GM12878 (cell line): Measurements from ENCODE around the gene NHERF2. TPM values are rescaled to one million over a fixed set of nuclear protein-coding genes. Genes with fewer than 3 reads are reported as not detected.

Experiments
- BCL11A ChIP-seq: IDR thresholded peaks from 2 replicates; pipeline ENCODE4 v1.6.1; 2011; ENCODE audit warnings: low read depth, low read length
- CHD2 ChIP-seq: IDR thresholded peaks from 2 replicates; pipeline ENCODE4 v1.6.1; 2011; ENCODE audit warnings: low read depth, low read length, improper control_type of control experiment, borderline replicate concordance
- CREM ChIP-seq: IDR thresholded peaks from 2 replicates; pipeline ENCODE4 v1.6.1; 2014; ENCODE audit warnings: antibody characterized with exemption, low read depth
- GABPA ChIP-seq: IDR thresholded peaks from 2 replicates; pipeline ENCODE4 v1.6.1; 2014; ENCODE audit warnings: antibody characterized with exemption, low read depth, mild to moderate bottlenecking, inconsistent platforms
- HDAC2 ChIP-seq: fragments of 200-600 bp; sonication (generic); IDR thresholded peaks from 2 replicates; pipeline ENCODE4 v1.6.1; 2017
- LARP7 ChIP-seq: fragments of 450-650 bp; IDR thresholded peaks from 2 replicates; pipeline ENCODE4 v1.6.1; 2017; ENCODE audit warnings: mild to moderate bottlenecking
- MEF2A ChIP-seq: IDR thresholded peaks from 2 replicates; pipeline ENCODE4 v1.6.1; 2011; ENCODE audit warnings: low read depth, mild to moderate bottlenecking, low read length, moderate library complexity; ENCODE audit not compliant: insufficient read depth
- NFXL1 ChIP-seq: fragments of 450-650 bp; IDR thresholded peaks from 2 replicates; pipeline ENCODE4 v1.6.1; 2017; ENCODE audit warnings: antibody characterized with exemption, mild to moderate bottlenecking, borderline replicate concordance
- NFYA ChIP-seq: IDR thresholded peaks from 2 replicates; pipeline ENCODE4 v1.6.1; 2011; ENCODE audit warnings: low read depth, mild to moderate bottlenecking, low read length, improper control_type of control experiment, borderline replicate concordance
- NFYB ChIP-seq: IDR thresholded peaks from 2 replicates; pipeline ENCODE4 v1.6.1; 2011; ENCODE audit warnings: low read depth, mild to moderate bottlenecking, low read length, improper control_type of control experiment, moderate library complexity; ENCODE audit not compliant: insufficient read depth
- NR2C2 ChIP-seq: IDR thresholded peaks from 2 replicates; pipeline ENCODE4 v1.6.1; 2011; ENCODE audit warnings: borderline replicate concordance, low read depth; ENCODE audit not compliant: control insufficient read depth, insufficient read length
- NR2F1 ChIP-seq: fragments of 450-650 bp; conservative IDR thresholded peaks from 2 replicates; pipeline ENCODE4 v1.6.1; 2017; ENCODE audit warnings: mild to moderate bottlenecking
- SIN3A ChIP-seq: IDR thresholded peaks from 2 replicates; pipeline ENCODE4 v1.6.1; 2012; ENCODE audit warnings: low read depth, low read length, improper control_type of control experiment
- SUZ12 ChIP-seq: fragments of 200-600 bp; sonication (generic); IDR thresholded peaks from one replicate; pipeline ENCODE4 v1.6.1; 2018; ENCODE audit warnings: antibody characterized with exemption, mild to moderate bottlenecking; ENCODE audit not compliant: unreplicated experiment
- WRNIP1 ChIP-seq: IDR thresholded peaks from 2 replicates; pipeline ENCODE4 v1.6.1; 2011; ENCODE audit warnings: low read depth, low read length, improper control_type of control experiment, borderline replicate concordance
- ZSCAN29 ChIP-seq: fragments of 450-650 bp; IDR thresholded peaks from 2 replicates; pipeline ENCODE4 v1.6.1; 2017; ENCODE audit warnings: mild to moderate bottlenecking, moderate library complexity
- polyA plus RNA-seq, 11 experiments: library from polyadenylated mRNA; depleted of rRNA in 4 of 11; unstranded in 6 of 11; stranded (reverse) in 5 of 11; fragments of >200 nt; fragmentation: Nextera tagmentation in 4 of 11; fragmentation: Illumina TruSeq in 1 of 11; extraction: Ambion mirVana in 4 of 11; extraction: Trizol in 1 of 11; gene quantifications; 1 replicate in 1 of 11; 2 replicates in 10 of 11; pipeline versions ENCODE4 v1.2.1 to v1.2.3, GENCODE V29; 2011 to 2016; ENCODE audit warnings: inconsistent platforms in 2 of 11, missing spikeins in 2 of 11, low read depth in 1 of 11
- total RNA-seq, 4 experiments: library from RNA; depleted of rRNA in 3 of 4; stranded (reverse); fragments of >200 nt in 3 of 4; fragmentation: Illumina TruSeq in 1 of 4; extraction: Trizol in 1 of 4; gene quantifications; 2 replicates each; pipeline versions ENCODE4 v1.2.1 to v1.2.3, GENCODE V29; 2013 to 2021
- TF ChIP-seq, protein P1 (sequence below): fragments of 450-650 bp; conservative IDR thresholded peaks from 2 replicates; pipeline ENCODE4 v1.6.1; 2017; ENCODE audit warnings: mild to moderate bottlenecking, moderate library complexity
- TF ChIP-seq, protein P2 (sequence below), 3 experiments: IDR thresholded peaks in 2 of 3; conservative IDR thresholded peaks in 1 of 3; 2 replicates each; pipeline ENCODE4 v1.5.1; 2011; ENCODE audit warnings: low read depth in 3 of 3, low read length in 3 of 3, mild to moderate bottlenecking in 3 of 3, control low read depth in 2 of 3, moderate library complexity in 2 of 3, inconsistent platforms in 1 of 3, mixed read lengths in 1 of 3; ENCODE audit not compliant: control insufficient read depth in 2 of 3, insufficient read depth in 1 of 3; ENCODE audit errors: extremely low read depth in 1 of 3
- TF ChIP-seq, protein P3 (sequence below): IDR thresholded peaks from 2 replicates; pipeline ENCODE4 v1.6.1; 2012; ENCODE audit warnings: low read length, inconsistent platforms
- TF ChIP-seq, protein P4 (sequence below): fragments of 450-650 bp; IDR thresholded peaks from 2 replicates; pipeline ENCODE4 v1.6.1; 2017; ENCODE audit warnings: mild to moderate bottlenecking, low read depth, inconsistent platforms; ENCODE audit not compliant: poor library complexity, severe bottlenecking

Gene NHERF2
- total and polyA plus RNA-seq, 10 of the 15 experiments (the other 5 are each of a cell fraction or from before 2014, with no cell fraction given), result 0.05 to 0.31 (median 0.08) TPM; not detected in 4

DNA sequence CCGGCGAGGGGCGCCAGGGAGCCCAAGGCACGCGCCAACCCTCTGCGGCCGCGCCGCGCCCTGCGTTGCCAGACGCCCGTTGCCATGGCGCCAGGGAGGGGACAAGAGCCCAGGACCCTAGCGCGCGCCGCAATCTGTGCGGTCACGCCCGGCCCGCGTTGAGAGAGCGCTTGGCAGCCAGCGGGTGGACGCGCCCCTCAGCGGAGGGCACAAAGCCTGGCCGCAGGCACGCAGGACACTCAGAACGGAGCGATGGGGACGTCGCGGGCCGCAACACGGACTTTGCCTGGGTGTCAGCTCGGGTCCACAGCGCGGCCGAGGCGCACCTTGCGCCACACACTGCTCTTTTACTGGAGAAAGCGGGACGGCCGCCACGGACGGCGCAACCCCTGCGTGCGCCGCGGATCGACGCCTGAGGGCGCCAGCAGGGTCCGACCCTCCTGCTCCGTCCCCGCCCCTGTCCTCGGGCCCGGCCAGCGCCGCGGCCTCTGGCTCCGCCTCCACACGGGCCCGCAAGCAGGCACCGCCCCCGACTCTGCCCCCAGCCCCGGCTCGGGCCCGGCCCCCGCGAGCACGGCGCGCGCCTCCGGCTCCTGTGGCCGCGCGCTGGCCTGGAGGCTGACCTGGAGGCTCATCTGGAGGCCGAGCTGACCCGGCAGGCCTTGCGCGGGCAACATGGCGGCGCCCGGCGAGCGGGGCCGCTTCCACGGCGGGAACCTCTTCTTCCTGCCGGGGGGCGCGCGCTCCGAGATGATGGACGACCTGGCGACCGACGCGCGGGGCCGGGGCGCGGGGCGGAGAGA, 43.0 kb upstream of the NHERF2 start, which contains the start of gene GFER (continued):
- TF ChIP-seq, protein P1, sequence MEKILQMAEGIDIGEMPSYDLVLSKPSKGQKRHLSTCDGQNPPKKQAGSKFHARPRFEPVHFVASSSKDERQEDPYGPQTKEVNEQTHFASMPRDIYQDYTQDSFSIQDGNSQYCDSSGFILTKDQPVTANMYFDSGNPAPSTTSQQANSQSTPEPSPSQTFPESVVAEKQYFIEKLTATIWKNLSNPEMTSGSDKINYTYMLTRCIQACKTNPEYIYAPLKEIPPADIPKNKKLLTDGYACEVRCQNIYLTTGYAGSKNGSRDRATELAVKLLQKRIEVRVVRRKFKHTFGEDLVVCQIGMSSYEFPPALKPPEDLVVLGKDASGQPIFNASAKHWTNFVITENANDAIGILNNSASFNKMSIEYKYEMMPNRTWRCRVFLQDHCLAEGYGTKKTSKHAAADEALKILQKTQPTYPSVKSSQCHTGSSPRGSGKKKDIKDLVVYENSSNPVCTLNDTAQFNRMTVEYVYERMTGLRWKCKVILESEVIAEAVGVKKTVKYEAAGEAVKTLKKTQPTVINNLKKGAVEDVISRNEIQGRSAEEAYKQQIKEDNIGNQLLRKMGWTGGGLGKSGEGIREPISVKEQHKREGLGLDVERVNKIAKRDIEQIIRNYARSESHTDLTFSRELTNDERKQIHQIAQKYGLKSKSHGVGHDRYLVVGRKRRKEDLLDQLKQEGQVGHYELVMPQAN, result peak; percentile 32; the same call in 1 of the 2 replicates
- peak; percentile 50; the same call in 1 of the 2 replicates for TF ChIP-seq SIN3A
- TF ChIP-seq, protein P2, sequence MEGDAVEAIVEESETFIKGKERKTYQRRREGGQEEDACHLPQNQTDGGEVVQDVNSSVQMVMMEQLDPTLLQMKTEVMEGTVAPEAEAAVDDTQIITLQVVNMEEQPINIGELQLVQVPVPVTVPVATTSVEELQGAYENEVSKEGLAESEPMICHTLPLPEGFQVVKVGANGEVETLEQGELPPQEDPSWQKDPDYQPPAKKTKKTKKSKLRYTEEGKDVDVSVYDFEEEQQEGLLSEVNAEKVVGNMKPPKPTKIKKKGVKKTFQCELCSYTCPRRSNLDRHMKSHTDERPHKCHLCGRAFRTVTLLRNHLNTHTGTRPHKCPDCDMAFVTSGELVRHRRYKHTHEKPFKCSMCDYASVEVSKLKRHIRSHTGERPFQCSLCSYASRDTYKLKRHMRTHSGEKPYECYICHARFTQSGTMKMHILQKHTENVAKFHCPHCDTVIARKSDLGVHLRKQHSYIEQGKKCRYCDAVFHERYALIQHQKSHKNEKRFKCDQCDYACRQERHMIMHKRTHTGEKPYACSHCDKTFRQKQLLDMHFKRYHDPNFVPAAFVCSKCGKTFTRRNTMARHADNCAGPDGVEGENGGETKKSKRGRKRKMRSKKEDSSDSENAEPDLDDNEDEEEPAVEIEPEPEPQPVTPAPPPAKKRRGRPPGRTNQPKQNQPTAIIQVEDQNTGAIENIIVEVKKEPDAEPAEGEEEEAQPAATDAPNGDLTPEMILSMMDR (IDR thresholded peaks at IDR 0.05 in 2 of 3, conservative IDR thresholded peaks at IDR 0.05 in 1 of 3; ENCODE audit: control insufficient read depth in 2 of 3, extremely low read depth in 1 of 3, insufficient read depth in 1 of 3, low read depth in 3 of 3, low read length in 3 of 3), result peak in 2 of 3 experiments; percentile 48 to 53; a peak in 3 of 6 replicates
- TF ChIP-seq NFYA, result no peak
- TF ChIP-seq, protein P3, sequence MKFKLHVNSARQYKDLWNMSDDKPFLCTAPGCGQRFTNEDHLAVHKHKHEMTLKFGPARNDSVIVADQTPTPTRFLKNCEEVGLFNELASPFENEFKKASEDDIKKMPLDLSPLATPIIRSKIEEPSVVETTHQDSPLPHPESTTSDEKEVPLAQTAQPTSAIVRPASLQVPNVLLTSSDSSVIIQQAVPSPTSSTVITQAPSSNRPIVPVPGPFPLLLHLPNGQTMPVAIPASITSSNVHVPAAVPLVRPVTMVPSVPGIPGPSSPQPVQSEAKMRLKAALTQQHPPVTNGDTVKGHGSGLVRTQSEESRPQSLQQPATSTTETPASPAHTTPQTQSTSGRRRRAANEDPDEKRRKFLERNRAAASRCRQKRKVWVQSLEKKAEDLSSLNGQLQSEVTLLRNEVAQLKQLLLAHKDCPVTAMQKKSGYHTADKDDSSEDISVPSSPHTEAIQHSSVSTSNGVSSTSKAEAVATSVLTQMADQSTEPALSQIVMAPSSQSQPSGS, result no peak
- no peak for TF ChIP-seq HDAC2
- no peak for TF ChIP-seq NFXL1
- TF ChIP-seq MEF2A, result no peak
- TF ChIP-seq CHD2, result no peak
- peak; percentile 88 for TF ChIP-seq LARP7
- TF ChIP-seq, protein P4, sequence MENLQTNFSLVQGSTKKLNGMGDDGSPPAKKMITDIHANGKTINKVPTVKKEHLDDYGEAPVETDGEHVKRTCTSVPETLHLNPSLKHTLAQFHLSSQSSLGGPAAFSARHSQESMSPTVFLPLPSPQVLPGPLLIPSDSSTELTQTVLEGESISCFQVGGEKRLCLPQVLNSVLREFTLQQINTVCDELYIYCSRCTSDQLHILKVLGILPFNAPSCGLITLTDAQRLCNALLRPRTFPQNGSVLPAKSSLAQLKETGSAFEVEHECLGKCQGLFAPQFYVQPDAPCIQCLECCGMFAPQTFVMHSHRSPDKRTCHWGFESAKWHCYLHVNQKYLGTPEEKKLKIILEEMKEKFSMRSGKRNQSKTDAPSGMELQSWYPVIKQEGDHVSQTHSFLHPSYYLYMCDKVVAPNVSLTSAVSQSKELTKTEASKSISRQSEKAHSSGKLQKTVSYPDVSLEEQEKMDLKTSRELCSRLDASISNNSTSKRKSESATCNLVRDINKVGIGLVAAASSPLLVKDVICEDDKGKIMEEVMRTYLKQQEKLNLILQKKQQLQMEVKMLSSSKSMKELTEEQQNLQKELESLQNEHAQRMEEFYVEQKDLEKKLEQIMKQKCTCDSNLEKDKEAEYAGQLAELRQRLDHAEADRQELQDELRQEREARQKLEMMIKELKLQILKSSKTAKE, result no peak
- TF ChIP-seq NR2C2, result no peak
- no peak for TF ChIP-seq GABPA
- TF ChIP-seq CREM, result no peak
- no peak for TF ChIP-seq WRNIP1
- no peak for TF ChIP-seq NFYB
- TF ChIP-seq NR2F1, result peak; percentile 100
- TF ChIP-seq BCL11A, result no peak
- TF ChIP-seq SUZ12, result no peak
- no peak for TF ChIP-seq ZSCAN29
